Naive thymus-derived CD4-positive, alpha-beta T cell (primary cell): ENCODE data around the gene RAET1G. TPM values are rescaled to one million over a fixed set of nuclear protein-coding genes. Genes with fewer than 3 reads are reported as not detected.
"Not testable (repeated sequence)": the region's sequence is repeated elsewhere in the genome, so short reads cannot be mapped to it uniquely, and the experiment has no call there.

Experiments
- ATAC-seq: fragments of 150-1000 bp; cut with Tn5 transposase; 2 replicates; pipeline ENCODE4 v1.10.0; 2021; ENCODE audit warnings: mild to moderate bottlenecking, moderate library complexity
- CTCF ChIA-PET: fragments of 350-600 bp; sonication (Branson Sonifier 250); formaldehyde crosslinking; loops from one replicate; lab custom pipeline; 2021; ENCODE audit warnings: antibody characterized with exemption; lab: Charles Lee
- POLR2A ChIA-PET: fragments of 350-600 bp; sonication (Branson Sonifier 250); formaldehyde crosslinking; loops from one replicate; lab custom pipeline; 2021; ENCODE audit warnings: antibody characterized with exemption, inconsistent platforms; lab: Charles Lee
- DNase-seq, 9 donors: peaks; one replicate each; pipeline versions ENCODE4 v3.0.0 to v3.0.0-alpha.2; 2020 to 2022; ENCODE audit warnings: mixed read lengths in 1 of 9
- H3K27ac ChIP-seq: one replicate; pipeline ENCODE4 v1.7.0; 2013; ENCODE audit warnings: mild to moderate bottlenecking, low read depth, low read length, moderate library complexity
- H3K27me3 ChIP-seq, 2 donors: one replicate each; pipeline ENCODE4 v1.7.0; 2013; ENCODE audit warnings: low read length in 2 of 2, mild to moderate bottlenecking in 2 of 2, moderate library complexity in 2 of 2; ENCODE audit not compliant: control insufficient read depth in 2 of 2, insufficient read depth in 2 of 2
- H3K36me3 ChIP-seq, 3 experiments: 1 replicate in 2 of 3; 2 replicates in 1 of 3; pipeline ENCODE4 v1.7.0; 2013; ENCODE audit warnings: low read length in 3 of 3, mild to moderate bottlenecking in 3 of 3, moderate library complexity in 1 of 3; ENCODE audit not compliant: insufficient read depth in 3 of 3, control insufficient read depth in 2 of 3
- H3K4me1 ChIP-seq, 2 donors: one replicate each; pipeline ENCODE4 v1.7.0; 2013; ENCODE audit warnings: low read length in 2 of 2, mild to moderate bottlenecking in 2 of 2, moderate library complexity in 1 of 2; ENCODE audit not compliant: control insufficient read depth in 2 of 2, insufficient read depth in 2 of 2
- H3K4me3 ChIP-seq: 2 replicates; pipeline ENCODE4 v1.7.0; 2013; ENCODE audit warnings: mild to moderate bottlenecking, low read length
- H3K9me3 ChIP-seq, 3 experiments: 1 replicate in 2 of 3; 2 replicates in 1 of 3; pipeline ENCODE4 v1.7.0; 2013; ENCODE audit warnings: low read length in 3 of 3; ENCODE audit not compliant: control insufficient read depth in 2 of 3
- H3K27ac Mint-ChIP-seq, 9 donors: one replicate each; pipeline ENCODE4 v1.8.0; 2020 to 2022; ENCODE audit warnings: mixed read lengths in 9 of 9, mild to moderate bottlenecking in 8 of 9, moderate library complexity in 5 of 9, inconsistent platforms in 2 of 9
- H3K27me3 Mint-ChIP-seq, 5 donors: one replicate each; pipeline ENCODE4 v1.8.0; 2021 to 2022; ENCODE audit warnings: mixed read lengths in 5 of 5, mild to moderate bottlenecking in 1 of 5
- H3K36me3 Mint-ChIP-seq, 5 donors: one replicate each; pipeline ENCODE4 v1.8.0; 2020 to 2022; ENCODE audit warnings: mixed read lengths in 5 of 5, mild to moderate bottlenecking in 3 of 5, inconsistent platforms in 1 of 5
- H3K4me1 Mint-ChIP-seq, 7 donors: one replicate each; pipeline ENCODE4 v1.8.0; 2020 to 2022; ENCODE audit warnings: mixed read lengths in 7 of 7, mild to moderate bottlenecking in 3 of 7, inconsistent platforms in 1 of 7
- H3K4me3 Mint-ChIP-seq, 10 donors: one replicate each; pipeline ENCODE4 v1.8.0; 2020 to 2022; ENCODE audit warnings: mild to moderate bottlenecking in 10 of 10, mixed read lengths in 10 of 10, moderate library complexity in 6 of 10, inconsistent platforms in 2 of 10
- H3K9me3 Mint-ChIP-seq, 11 donors: one replicate each; pipeline ENCODE4 v1.8.0; 2020 to 2022; ENCODE audit warnings: mixed read lengths in 11 of 11, mild to moderate bottlenecking in 4 of 11, inconsistent platforms in 1 of 11, moderate library complexity in 1 of 11
- intact Hi-C, 2 donors: fragments of 100-400 bp; cut with micrococcal nuclease; formaldehyde crosslinking; loops; one replicate each; pipeline ENCODE4 v1.15.1; 2023
- polyA plus RNA-seq, 2 donors: library from polyadenylated mRNA; unstranded; fragments of 300-500 nt; fragmentation: Illumina TruSeq; gene quantifications; one replicate each; pipeline ENCODE4 v1.2.3, GENCODE V29; 2021
- total RNA-seq, 6 experiments: library from RNA in 5 of 6; stranded (reverse) in 5 of 6; gene quantifications; 1 replicate in 5 of 6; 2 replicates in 1 of 6; pipeline ENCODE4 v1.2.3 and lab custom pipeline; 2021 to 2026

Gene RAET1G
- total and polyA plus RNA-seq, 7 experiments from 2014 or later: not detected

DNA sequence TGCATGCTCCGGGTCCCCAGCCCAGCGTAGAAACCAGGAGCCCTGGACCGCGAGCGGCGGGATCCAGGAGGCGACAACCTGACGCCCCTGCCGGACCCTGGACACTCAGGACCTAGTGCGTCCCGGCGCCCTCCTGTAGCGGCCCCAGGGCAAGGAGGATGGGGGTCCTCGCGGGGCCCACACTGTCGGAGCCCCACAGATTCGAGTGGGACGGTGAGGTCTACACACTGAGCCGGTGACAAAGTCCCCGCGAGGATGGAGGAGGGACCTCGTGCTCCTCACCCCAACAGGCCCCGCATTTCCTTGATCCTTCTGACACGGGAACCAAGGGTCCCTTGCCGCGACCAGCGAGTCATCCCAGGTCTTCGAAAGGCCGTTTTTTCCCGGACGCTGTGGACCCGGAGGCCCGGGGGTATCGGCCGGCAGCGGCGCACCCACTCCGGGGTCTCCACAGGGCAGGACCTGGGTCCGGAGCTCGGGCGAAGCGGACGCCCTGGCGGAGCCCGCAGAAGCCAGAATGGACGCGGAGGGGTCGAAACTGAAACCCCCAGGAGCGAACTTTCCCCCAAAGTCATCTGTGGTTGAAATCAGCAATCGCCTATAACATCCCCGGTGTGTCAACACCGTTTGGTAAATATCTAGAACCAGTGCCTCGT lies 31.5 kb upstream of the RAET1G start:
- H3K4me3 ChIP-seq, intact Hi-C loops, ATAC-seq, DNase-seq, H3K27ac Mint-ChIP-seq, H3K36me3 Mint-ChIP-seq, H3K9me3 Mint-ChIP-seq, POLR2A ChIA-PET, H3K4me1 ChIP-seq, H3K27ac ChIP-seq, H3K9me3 ChIP-seq, CTCF ChIA-PET, H3K36me3 ChIP-seq: not testable (repeated sequence)
- peak overlapping the region in 3 of 10 donors; percentile 37 to 79 (median 46) for H3K4me3 Mint-ChIP-seq
- peaks cover 64 to 86% (median 78%) of the 10 kb centered on the region in 5 donors for H3K27me3 Mint-ChIP-seq
- peaks cover 18 to 22% of the 10 kb centered on the region in 2 donors for H3K27me3 ChIP-seq
- peaks cover 6 to 11% (median 6%) of the 10 kb centered on the region in 7 donors for H3K4me1 Mint-ChIP-seq

DNA sequence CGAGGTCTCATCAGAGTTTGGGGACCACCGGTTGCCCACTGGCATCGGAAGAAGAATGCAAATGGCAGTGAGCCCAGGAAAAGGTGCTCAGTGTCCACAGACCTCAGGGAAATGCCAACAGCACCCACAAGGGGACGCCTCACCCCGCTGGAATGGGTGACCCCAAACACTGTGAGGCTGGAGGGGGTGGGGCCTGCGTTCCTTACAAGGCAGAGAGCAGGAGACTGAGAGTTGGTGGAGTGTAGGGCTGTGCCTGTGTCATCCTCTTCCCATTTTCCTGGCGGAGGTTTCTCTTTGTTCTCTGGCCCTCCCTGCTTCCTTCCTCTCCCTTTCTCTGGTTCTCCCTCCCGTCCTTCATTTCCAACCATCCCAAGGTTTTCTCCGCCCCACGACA lies 31.0 kb upstream of the RAET1G start:
- H3K36me3 ChIP-seq, intact Hi-C loops, H3K4me1 ChIP-seq, H3K9me3 ChIP-seq, H3K36me3 Mint-ChIP-seq, H3K27ac ChIP-seq, POLR2A ChIA-PET, CTCF ChIA-PET, H3K4me3 ChIP-seq, DNase-seq, H3K9me3 Mint-ChIP-seq, H3K27ac Mint-ChIP-seq: not testable (repeated sequence)
- peaks cover 6 to 11% (median 6%) of the 10 kb centered on the region in 7 donors for H3K4me1 Mint-ChIP-seq
- peaks cover 65 to 85% (median 76%) of the 10 kb centered on the region in 5 donors for H3K27me3 Mint-ChIP-seq
- peak overlapping the region in 3 of 10 donors; percentile 14 to 40 (median 37) for H3K4me3 Mint-ChIP-seq
- H3K27me3 ChIP-seq: peaks cover 18 to 22% of the 10 kb centered on the region in 2 donors
- ATAC-seq: peak; percentile 79

DNA sequence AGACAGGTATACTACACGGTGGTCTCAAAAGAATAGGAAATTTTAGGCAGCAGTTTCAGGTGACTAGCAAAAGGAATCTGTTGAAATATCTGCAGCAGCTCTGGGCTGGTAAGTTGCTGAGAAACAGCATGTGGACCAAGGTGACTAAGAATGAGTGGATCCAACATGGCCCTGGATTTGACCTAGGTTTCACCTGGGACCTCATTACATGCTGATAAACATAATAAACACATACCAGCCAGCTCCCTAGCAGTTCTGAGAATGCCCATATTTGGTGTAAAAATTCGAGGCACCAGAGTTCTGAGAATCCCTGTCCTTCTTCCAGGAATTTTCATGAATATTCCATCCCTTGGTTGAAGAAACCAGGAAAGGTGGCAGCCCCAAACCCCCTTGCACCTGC lies 30.5 kb upstream of the RAET1G start:
- intact Hi-C loops, DNase-seq, ATAC-seq, H3K36me3 Mint-ChIP-seq, H3K27ac ChIP-seq, H3K9me3 Mint-ChIP-seq, H3K27ac Mint-ChIP-seq, H3K9me3 ChIP-seq, H3K4me1 ChIP-seq, H3K36me3 ChIP-seq, POLR2A ChIA-PET, CTCF ChIA-PET, H3K4me3 ChIP-seq: not testable (repeated sequence)
- peaks cover 6 to 11% (median 6%) of the 10 kb centered on the region in 7 donors for H3K4me1 Mint-ChIP-seq
- H3K27me3 ChIP-seq: peaks cover 18 to 22% of the 10 kb centered on the region in 2 donors
- peak overlapping the region in 1 of 10 donors; percentile 14 for H3K4me3 Mint-ChIP-seq
- H3K27me3 Mint-ChIP-seq: peaks cover 69 to 86% (median 72%) of the 10 kb centered on the region in 5 donors

DNA sequence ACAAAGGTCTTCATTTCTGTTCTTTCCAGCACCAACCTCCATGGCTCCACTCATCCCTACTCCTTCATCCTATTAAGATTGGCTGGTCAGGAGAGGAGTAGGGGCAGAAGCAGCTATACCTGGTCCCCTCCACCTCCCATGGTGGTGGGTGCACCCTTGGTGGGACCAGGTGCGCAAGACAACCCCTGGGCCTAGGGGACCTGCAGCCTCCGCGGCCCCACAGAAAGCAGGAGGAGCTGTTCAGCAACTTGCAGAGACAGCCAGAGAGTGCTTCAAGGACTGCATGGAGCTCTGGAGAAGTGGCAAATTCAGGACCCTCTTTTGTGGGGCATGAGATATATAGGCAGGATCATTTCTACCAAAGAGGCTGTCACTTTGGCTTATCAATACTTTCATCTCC lies 28.7 kb upstream of the RAET1G start:
- peaks cover 69 to 82% (median 73%) of the 10 kb centered on the region in 5 donors for H3K27me3 Mint-ChIP-seq
- ChIA-PET CTCF (interaction anchor here (0.5 kb wide), 1 partner anchor 12 kb away, joined by 5 read pairs; the partner anchor contains the start of gene ULBP1), POLR2A (no interaction called here)
- Histone ChIP-seq H3K4me1 (no peaks in the 10 kb centered on the region), H3K36me3 (no peaks in the 10 kb centered on the region), H3K27ac (no peak overlapping the region), H3K4me3 (no peak overlapping the region), H3K27me3 (peaks cover 18 to 22% of the 10 kb centered on the region in 2 donors), H3K9me3 (no peaks in the 10 kb centered on the region)
- intact Hi-C loops: no loop called here
- peaks cover 0 to 4% (median 0%) of the 10 kb centered on the region in 11 donors for H3K9me3 Mint-ChIP-seq
- H3K4me3 Mint-ChIP-seq: no peak overlapping the region
- no peak for ATAC-seq
- DNase-seq: no peak
- H3K36me3 Mint-ChIP-seq: peaks cover 0 to 6% (median 0%) of the 10 kb centered on the region in 5 donors
- H3K4me1 Mint-ChIP-seq: peaks cover 6 to 11% (median 6%) of the 10 kb centered on the region in 7 donors
- no peak overlapping the region for H3K27ac Mint-ChIP-seq

DNA sequence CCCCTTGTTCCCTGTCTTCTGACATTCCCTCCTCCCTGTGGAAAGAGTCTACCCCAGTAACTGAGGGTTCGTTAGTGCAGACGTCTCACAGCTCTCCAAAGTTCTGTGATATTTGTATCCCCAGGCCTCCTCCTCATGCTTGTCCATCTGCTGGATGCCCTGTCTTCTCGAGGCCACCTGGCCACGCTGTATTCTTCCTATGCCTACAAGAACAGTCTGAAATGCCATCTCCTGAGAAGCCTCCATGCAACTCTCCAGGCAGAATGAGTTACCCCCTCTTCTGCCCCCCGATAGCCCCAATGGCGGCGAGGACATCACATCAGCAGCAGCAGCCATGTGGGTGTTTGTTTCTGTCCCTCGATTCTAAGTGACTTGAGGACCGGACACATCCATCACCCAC lies 28.2 kb upstream of the RAET1G start:
- H3K27ac ChIP-seq: no peak overlapping the region
- H3K36me3 ChIP-seq: no peaks in the 10 kb centered on the region
- no peak for DNase-seq
- Mint-ChIP-seq H3K36me3 (peaks cover 0 to 6% (median 0%) of the 10 kb centered on the region in 5 donors), H3K27ac (no peak overlapping the region), H3K4me1 (peaks cover 6 to 11% (median 6%) of the 10 kb centered on the region in 7 donors), H3K27me3 (peaks cover 66 to 83% (median 71%) of the 10 kb centered on the region in 5 donors), H3K9me3 (peaks cover 0 to 4% (median 0%) of the 10 kb centered on the region in 11 donors), H3K4me3 (peak overlapping the region in 1 of 10 donors; percentile 32)
- CTCF ChIA-PET: interaction anchor here (0.5 kb wide), 1 partner anchor 13 kb away, joined by 5 read pairs; the partner anchor contains the start of gene ULBP1
- no peaks in the 10 kb centered on the region for H3K9me3 ChIP-seq
- ATAC-seq: no peak
- intact Hi-C loops: no loop called here
- POLR2A ChIA-PET: no interaction called here
- H3K4me3 ChIP-seq: no peak overlapping the region
- H3K27me3 ChIP-seq: peaks cover 17 to 20% of the 10 kb centered on the region in 2 donors
- H3K4me1 ChIP-seq: no peaks in the 10 kb centered on the region

DNA sequence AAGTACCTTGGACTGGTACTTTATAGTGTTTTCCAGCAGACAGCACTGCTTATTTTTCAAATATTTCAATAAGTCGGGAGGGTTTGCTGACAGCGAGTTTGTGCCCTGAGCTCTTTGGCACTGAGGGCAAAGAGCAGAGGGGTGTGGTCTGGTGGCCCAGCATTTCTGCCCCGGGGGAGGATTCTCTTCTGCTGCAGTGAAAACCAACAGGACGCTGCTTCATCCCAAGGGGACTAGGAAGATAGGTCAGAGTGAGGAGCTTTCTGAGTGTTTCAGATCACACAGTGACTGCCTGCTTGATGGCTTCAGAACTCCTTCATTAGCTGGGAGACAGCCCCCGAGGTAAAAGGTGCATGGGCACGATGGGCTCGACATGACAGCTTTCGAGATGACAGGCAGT lies 27.5 kb upstream of the RAET1G start:
- peaks cover 6 to 9% (median 6%) of the 10 kb centered on the region in 7 donors for H3K4me1 Mint-ChIP-seq
- H3K9me3 Mint-ChIP-seq: peaks cover 0 to 3% (median 0%) of the 10 kb centered on the region in 11 donors
- Histone ChIP-seq H3K27ac (no peak overlapping the region), H3K27me3 (peaks cover 11 to 16% of the 10 kb centered on the region in 2 donors), H3K4me1 (no peaks in the 10 kb centered on the region), H3K36me3 (no peaks in the 10 kb centered on the region), H3K4me3 (no peak overlapping the region), H3K9me3 (no peaks in the 10 kb centered on the region)
- intact Hi-C loops: no loop called here
- DNase-seq (no peak), ATAC-seq (no peak)
- ChIA-PET POLR2A (interaction anchor here (0.6 kb wide), 1 partner anchor 964 kb away, joined by 3 read pairs; no protein-coding TSS in a partner anchor), CTCF (no interaction called here)
- H3K27me3 Mint-ChIP-seq: peaks cover 59 to 81% (median 65%) of the 10 kb centered on the region in 5 donors
- no peak overlapping the region for H3K27ac Mint-ChIP-seq
- H3K36me3 Mint-ChIP-seq: peaks cover 0 to 5% (median 0%) of the 10 kb centered on the region in 5 donors
- H3K4me3 Mint-ChIP-seq: no peak overlapping the region
